Parathyroid adenoma (tissue), 2 donors: ENCODE data around the gene SLC4A2.

Experiments
- H2AFZ ChIP-seq: fragments of 300-600 bp; sonication (generic); one replicate; pipeline ENCODE4 v1.7.0; 2017; ENCODE audit warnings: antibody characterized with exemption, mild to moderate bottlenecking
- H3K27ac ChIP-seq: fragments of 300-600 bp; sonication (generic); one replicate; pipeline ENCODE4 v1.7.0; 2017
- H3K27me3 ChIP-seq: fragments of 300-600 bp; sonication (generic); one replicate; pipeline ENCODE4 v1.7.0; 2017; ENCODE audit warnings: low read length; ENCODE audit not compliant: control insufficient read depth, insufficient read depth
- H3K36me3 ChIP-seq: fragments of 300-600 bp; sonication (generic); one replicate; pipeline ENCODE4 v1.7.0; 2017; ENCODE audit warnings: low read length; ENCODE audit not compliant: control insufficient read depth, insufficient read depth
- H3K4me1 ChIP-seq: fragments of 300-600 bp; sonication (generic); one replicate; pipeline ENCODE4 v1.7.0; 2017; ENCODE audit warnings: control low read depth
- H3K4me2 ChIP-seq: fragments of 300-600 bp; sonication (generic); one replicate; pipeline ENCODE4 v1.7.0; 2017; ENCODE audit warnings: low read length
- H3K4me3 ChIP-seq: fragments of 300-600 bp; sonication (generic); one replicate; pipeline ENCODE4 v1.7.0; 2017; ENCODE audit warnings: low read depth, low read length
- H3K79me2 ChIP-seq: fragments of 300-600 bp; sonication (generic); one replicate; pipeline ENCODE4 v1.7.0; 2017; ENCODE audit warnings: control low read depth
- H3K9ac ChIP-seq: fragments of 300-600 bp; sonication (generic); one replicate; pipeline ENCODE4 v1.7.0; 2017; ENCODE audit warnings: mild to moderate bottlenecking
- H3K9me3 ChIP-seq: fragments of 300-600 bp; sonication (generic); one replicate; pipeline ENCODE4 v1.7.0; 2017; ENCODE audit warnings: low read length; ENCODE audit not compliant: control insufficient read depth
- CTCF ChIP-seq: fragments of 300-600 bp; sonication (generic); IDR thresholded peaks from one replicate; pipeline ENCODE4 v1.7.0; 2017; ENCODE audit warnings: antibody characterized with exemption, mild to moderate bottlenecking
- donor health status: primary hyperparathyroidism.

Gene SLC4A2

DNA sequence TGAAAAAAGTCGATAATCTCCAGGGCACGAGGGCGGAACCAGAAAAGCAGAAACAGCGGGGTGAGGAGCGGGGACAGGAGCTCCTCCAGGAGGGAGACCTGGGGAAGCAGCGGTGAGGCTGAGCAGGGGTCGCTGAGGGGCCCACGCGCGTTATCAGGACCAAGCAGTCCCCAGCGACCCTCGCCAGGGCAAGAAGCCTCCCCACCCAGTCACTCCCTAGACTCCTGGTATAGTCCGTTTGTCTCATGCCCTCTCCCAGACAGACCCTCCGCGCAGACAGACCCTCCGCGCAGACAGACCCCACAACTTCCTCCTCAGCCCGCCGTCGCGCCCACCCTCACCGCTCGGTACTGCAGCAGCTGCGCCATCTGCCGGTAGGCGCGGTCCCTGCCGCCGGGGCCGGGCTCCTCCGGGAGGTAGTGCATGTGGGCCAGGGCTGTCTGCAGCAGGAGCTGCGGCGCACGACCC lies 41.4 kb upstream of the SLC4A2 start:
- no peaks in the 10 kb centered on the region for H3K27me3 ChIP-seq
- peak overlapping the region; percentile 11 for H2AFZ ChIP-seq
- H3K9me3 ChIP-seq = no peaks in the 10 kb centered on the region
- no peak overlapping the region for H3K9ac ChIP-seq
- H3K4me2 ChIP-seq = peak overlapping the region; percentile 43
- H3K79me2 ChIP-seq = no peaks in the 10 kb centered on the region
- peak; percentile 84 for TF ChIP-seq CTCF
- no peak overlapping the region for H3K4me3 ChIP-seq
- H3K36me3 ChIP-seq = no peaks in the 10 kb centered on the region
- H3K4me1 ChIP-seq = peaks cover 3% of the 10 kb centered on the region
- no peak overlapping the region for H3K27ac ChIP-seq

DNA sequence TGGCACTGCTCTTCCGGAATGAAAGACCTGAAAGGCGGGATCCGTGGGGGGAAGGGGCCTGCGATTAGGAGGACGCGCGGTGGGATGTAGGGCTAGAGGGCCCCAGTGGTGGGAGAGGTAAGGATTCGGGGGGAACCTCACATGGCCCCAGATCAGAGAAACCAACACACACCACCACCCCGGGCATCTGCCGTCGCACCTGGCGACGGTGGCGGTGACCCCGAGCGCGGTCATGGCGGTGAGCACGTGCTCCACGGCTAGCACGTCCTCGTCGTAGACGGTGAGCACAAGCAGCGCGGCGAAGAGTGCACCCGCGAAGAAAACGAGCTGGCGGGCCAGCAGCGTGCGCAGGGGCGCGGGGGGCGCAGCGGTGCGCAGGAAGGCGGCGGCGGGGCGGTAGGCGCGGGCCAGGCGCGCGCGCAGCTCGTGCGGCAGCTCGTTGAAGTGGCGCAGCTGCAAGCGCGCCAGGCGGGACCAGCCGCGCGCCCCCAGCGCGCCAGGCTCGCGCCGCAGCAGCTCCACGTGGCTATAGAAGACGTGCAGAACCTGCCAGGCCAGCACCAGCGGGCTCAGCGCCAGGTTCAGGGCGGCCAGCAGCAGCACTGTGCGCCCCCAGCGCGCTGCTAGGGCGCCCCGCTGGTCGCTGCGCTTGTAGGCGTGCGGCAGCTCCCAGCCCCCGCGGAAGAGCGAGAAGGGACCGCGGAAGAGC lies 40.8 kb upstream of the SLC4A2 start:
- Histone ChIP-seq H3K27ac (no peak overlapping the region), H3K4me3 (peak overlapping the region; percentile 17), H3K36me3 (no peaks in the 10 kb centered on the region), H3K27me3 (no peaks in the 10 kb centered on the region), H3K9ac (no peak overlapping the region), H3K4me1 (peaks cover 3% of the 10 kb centered on the region), H3K9me3 (no peaks in the 10 kb centered on the region), H3K4me2 (peak overlapping the region; percentile 59), H2AFZ (peak overlapping the region; percentile 78), H3K79me2 (no peaks in the 10 kb centered on the region)
- TF ChIP-seq CTCF = no peak

GRCh38 chr7:151019130-151019447 lies 40.3 kb upstream of the SLC4A2 start:
- no peak for TF ChIP-seq CTCF
- Histone ChIP-seq H3K9ac (no peak overlapping the region), H3K9me3 (no peaks in the 10 kb centered on the region), H3K27ac (no peak overlapping the region), H2AFZ (peak overlapping the region; percentile 78), H3K4me1 (peaks cover 3% of the 10 kb centered on the region), H3K79me2 (no peaks in the 10 kb centered on the region), H3K27me3 (no peaks in the 10 kb centered on the region), H3K4me2 (peak overlapping the region; percentile 59), H3K4me3 (no peak overlapping the region), H3K36me3 (no peaks in the 10 kb centered on the region)

- no peak for TF ChIP-seq CTCF
- Histone ChIP-seq H2AFZ (no peak overlapping the region), H3K9ac (no peak overlapping the region), H3K27me3 (no peaks in the 10 kb centered on the region), H3K9me3 (no peaks in the 10 kb centered on the region), H3K4me1 (peaks cover 3% of the 10 kb centered on the region), H3K4me3 (no peak overlapping the region), H3K4me2 (no peak overlapping the region), H3K27ac (no peak overlapping the region), H3K79me2 (no peaks in the 10 kb centered on the region), H3K36me3 (no peaks in the 10 kb centered on the region)
Measured at GRCh38 chr7:151020231-151020630, 39.2 kb upstream of the SLC4A2 start.

DNA sequence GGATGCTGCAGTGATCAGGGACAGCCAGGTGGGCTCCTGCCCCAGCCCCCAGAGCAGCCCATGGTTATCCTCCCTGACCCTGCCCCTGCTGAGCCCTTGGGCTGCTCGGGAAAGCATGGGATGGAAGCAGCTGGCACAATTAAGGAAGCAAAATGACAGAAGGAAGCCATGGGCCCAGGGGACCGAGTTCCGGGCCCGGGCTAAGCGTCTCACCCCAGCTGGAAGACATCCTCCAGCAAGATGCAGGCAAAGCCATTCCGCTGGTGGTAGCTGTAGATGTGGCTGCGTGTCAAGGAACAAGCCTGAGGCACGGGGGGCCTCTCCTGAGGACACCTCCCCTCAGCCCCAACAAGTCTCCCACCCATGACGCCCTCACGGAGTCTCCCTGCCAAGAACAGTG lies 36.2 kb upstream of the SLC4A2 start:
- Histone ChIP-seq H3K36me3 (no peaks in the 10 kb centered on the region), H2AFZ (no peak overlapping the region), H3K4me3 (no peak overlapping the region), H3K27me3 (no peaks in the 10 kb centered on the region), H3K4me1 (peaks cover 2% of the 10 kb centered on the region), H3K79me2 (no peaks in the 10 kb centered on the region), H3K9ac (no peak overlapping the region), H3K9me3 (no peaks in the 10 kb centered on the region), H3K4me2 (no peak overlapping the region), H3K27ac (no peak overlapping the region)
- TF ChIP-seq CTCF = no peak
